Body of pancreas (tissue), 4 donors: Measurements from ENCODE around the gene MAML2. TPM values are rescaled to one million over a fixed set of nuclear protein-coding genes. Genes with fewer than 3 reads are reported as not detected.

Experiments used
- ATAC-seq: fragments of 150-250 bp; one replicate; pipeline ENCODE4 v1.9.1; 2016
- DNase-seq, 4 donors: peaks; one replicate each; pipeline ENCODE4 v3.0.0-alpha.2; 2019
- H3K27ac ChIP-seq, 4 donors: fragments of 200-600 bp; sonication (generic); 1 replicate in 3 of 4; 2 replicates in 1 of 4; pipeline versions ENCODE4 v1.5.1 to v1.6.1; 2016 to 2019; ENCODE audit warnings: mild to moderate bottlenecking in 1 of 4, mixed read lengths in 1 of 4, moderate library complexity in 1 of 4
- H3K27me3 ChIP-seq, 2 donors: fragments of 200-600 bp; sonication (generic); one replicate each; pipeline ENCODE4 v1.6.0; 2016; ENCODE audit warnings: mild to moderate bottlenecking in 1 of 2
- H3K36me3 ChIP-seq, 2 donors: fragments of 200-600 bp; sonication (generic); replicated peaks in 1 of 2; 2 replicates each; pipeline ENCODE4 v1.5.1; 2016; ENCODE audit warnings: low read depth in 2 of 2; ENCODE audit not compliant: insufficient read depth in 1 of 2
- H3K4me1 ChIP-seq: fragments of 200-600 bp; sonication (generic); one replicate; pipeline ENCODE4 v1.6.0; 2016
- H3K4me3 ChIP-seq, 2 donors: fragments of 200-600 bp; sonication (generic); 1 replicate in 1 of 2; 2 replicates in 1 of 2; pipeline ENCODE4 v1.5.1; 2016 to 2019
- H3K9me3 ChIP-seq, 3 donors: fragments of 200-600 bp; sonication (generic); 1 replicate in 2 of 3; 2 replicates in 1 of 3; pipeline ENCODE4 v1.5.1; 2016
- POLR2A ChIP-seq, 3 donors: fragments of 450-650 bp; IDR thresholded peaks; one replicate each; pipeline ENCODE4 v1.6.1; 2016; ENCODE audit warnings: antibody characterized with exemption in 3 of 3, mild to moderate bottlenecking in 2 of 3
- WGBS, 2 donors: methylation state at CpG; one replicate each; pipeline ENCODE4 v1.1.5; 2017; 5-methylcytosine and 5-hydroxymethylcytosine counted together
- intact Hi-C: fragments of 100-400 bp; cut with DNase I; formaldehyde crosslinking; loops from one replicate; pipeline ENCODE4 v1.15.1; 2023
- total RNA-seq, 2 donors: library from RNA; depleted of rRNA; stranded (reverse); fragments of >200 nt; gene quantifications; one replicate each; pipeline ENCODE4 v1.1.0, GENCODE V29; 2016
- TF ChIP-seq, protein P1 (sequence below), 7 experiments: fragments of 450-650 bp in 4 of 7; fragments of 200-600 bp in 3 of 7; sonication (generic) in 3 of 7; IDR thresholded peaks; one replicate each; pipeline ENCODE4 v1.5.1; 2016 to 2019; ENCODE audit warnings: antibody characterized with exemption in 7 of 7

Gene MAML2
- total RNA-seq, 2 donors from 2014 or later = 7.9 to 9.9 TPM

DNA sequence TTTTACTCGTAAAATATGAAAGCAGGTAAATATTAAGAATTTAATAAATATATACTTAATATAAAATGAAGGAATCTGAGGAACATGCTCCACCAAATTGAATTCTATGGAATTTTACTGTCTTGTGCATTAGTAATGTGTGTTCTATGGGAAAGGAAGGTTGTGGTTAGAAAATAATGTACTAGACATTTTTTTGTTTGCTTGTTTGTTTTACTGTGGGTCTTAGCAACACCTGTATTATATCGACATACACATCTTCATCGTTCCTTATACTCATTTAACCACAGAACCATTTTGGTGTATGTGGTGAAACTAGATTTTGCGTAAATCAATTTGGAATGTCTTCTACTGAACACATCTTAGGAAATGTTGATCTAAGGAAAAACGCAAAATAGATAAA is 304.9 kb downstream of the MAML2 start:
- Histone ChIP-seq H3K4me3 (no peak overlapping the region), H3K9me3 (no peaks in the 10 kb centered on the region), H3K27ac (no peak overlapping the region), H3K4me1 (peaks cover 4% of the 10 kb centered on the region), H3K36me3 (no peaks in the 10 kb centered on the region), H3K27me3 (no peaks in the 10 kb centered on the region)
- intact Hi-C loops = no loop called here
- ATAC-seq = no peak
- 72 to 74% methylated on average over 5 of the region's 5 CpGs for WGBS, 2 donors
- DNase-seq = no peak
- no peak for TF ChIP-seq POLR2A (IDR thresholded peaks at IDR 0.05)
- TF ChIP-seq, protein P1, sequence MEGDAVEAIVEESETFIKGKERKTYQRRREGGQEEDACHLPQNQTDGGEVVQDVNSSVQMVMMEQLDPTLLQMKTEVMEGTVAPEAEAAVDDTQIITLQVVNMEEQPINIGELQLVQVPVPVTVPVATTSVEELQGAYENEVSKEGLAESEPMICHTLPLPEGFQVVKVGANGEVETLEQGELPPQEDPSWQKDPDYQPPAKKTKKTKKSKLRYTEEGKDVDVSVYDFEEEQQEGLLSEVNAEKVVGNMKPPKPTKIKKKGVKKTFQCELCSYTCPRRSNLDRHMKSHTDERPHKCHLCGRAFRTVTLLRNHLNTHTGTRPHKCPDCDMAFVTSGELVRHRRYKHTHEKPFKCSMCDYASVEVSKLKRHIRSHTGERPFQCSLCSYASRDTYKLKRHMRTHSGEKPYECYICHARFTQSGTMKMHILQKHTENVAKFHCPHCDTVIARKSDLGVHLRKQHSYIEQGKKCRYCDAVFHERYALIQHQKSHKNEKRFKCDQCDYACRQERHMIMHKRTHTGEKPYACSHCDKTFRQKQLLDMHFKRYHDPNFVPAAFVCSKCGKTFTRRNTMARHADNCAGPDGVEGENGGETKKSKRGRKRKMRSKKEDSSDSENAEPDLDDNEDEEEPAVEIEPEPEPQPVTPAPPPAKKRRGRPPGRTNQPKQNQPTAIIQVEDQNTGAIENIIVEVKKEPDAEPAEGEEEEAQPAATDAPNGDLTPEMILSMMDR (IDR thresholded peaks at IDR 0.05) = no peak

DNA sequence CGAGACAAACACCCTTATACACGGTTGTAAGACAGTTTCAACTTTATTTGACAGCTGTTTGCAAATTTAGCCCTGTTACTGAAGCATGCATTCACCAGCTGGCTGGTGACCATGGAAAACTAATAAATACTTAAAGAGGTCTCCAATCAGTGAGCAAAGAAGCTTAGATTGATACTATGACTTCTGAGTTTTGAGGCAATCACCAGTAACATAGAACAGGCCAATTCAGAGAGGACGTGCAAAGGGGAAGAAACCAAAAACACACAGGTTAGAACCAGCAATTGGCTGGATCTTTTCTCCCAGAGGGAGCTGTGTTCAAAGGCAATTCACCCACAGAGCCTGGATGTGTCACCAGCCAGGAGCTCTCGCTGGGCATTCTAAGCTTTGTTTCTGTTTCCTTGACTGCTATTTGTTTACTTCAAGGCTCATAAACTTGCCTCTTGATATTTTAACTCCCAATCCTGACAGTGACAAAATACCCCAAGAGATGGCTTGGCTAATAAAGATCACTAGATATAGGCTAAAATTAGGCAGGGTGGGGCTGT is 305.5 kb downstream of the MAML2 start:
- no peak overlapping the region for H3K4me3 ChIP-seq
- no peak for ATAC-seq

DNA sequence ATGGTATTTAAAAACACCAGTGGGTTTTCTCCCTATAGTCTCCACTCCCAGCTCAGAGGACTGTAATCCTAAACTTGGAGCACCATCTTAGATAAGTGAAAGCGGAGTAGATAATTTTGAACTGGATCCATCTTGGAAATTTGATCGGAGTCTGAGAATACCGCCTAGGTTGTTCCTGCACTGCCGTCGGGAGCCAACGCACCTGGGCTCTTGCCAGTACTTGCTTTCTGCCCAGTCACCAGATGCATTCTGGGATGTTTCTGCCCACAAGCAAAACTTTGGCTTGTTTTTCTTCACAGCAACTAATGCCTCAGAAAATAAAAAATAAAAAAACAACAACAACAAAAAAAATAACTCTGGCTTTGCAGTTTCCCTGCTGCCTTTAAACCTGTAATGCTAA is 306.1 kb downstream of the MAML2 start:
- Histone ChIP-seq H3K4me1 (peaks cover 4% of the 10 kb centered on the region), H3K27ac (no peak overlapping the region), H3K9me3 (no peaks in the 10 kb centered on the region), H3K27me3 (no peaks in the 10 kb centered on the region), H3K36me3 (no peaks in the 10 kb centered on the region), H3K4me3 (no peak overlapping the region)
- TF ChIP-seq, protein P1 (IDR thresholded peaks at IDR 0.05) = no peak
- no peak for TF ChIP-seq POLR2A (IDR thresholded peaks at IDR 0.05)
- intact Hi-C loops = no loop called here
- WGBS, 2 donors = 63 to 76% methylated on average over 6 of the region's 6 CpGs
- DNase-seq (peak in 1 of 4 donors; percentile 17), ATAC-seq (no peak)

More for the DNA sequence above, 305.5 kb downstream of the MAML2 start:
- 45 to 57% methylated on average over 4 of the region's 4 CpGs for WGBS, 2 donors
- no peaks in the 10 kb centered on the region for H3K9me3 ChIP-seq
- H3K27ac ChIP-seq = peak overlapping the region in 2 of 4 donors; percentile 6 to 33
- TF ChIP-seq POLR2A (IDR thresholded peaks at IDR 0.05) = no peak
- DNase-seq = no peak
- no peaks in the 10 kb centered on the region for H3K27me3 ChIP-seq
- peaks cover 4% of the 10 kb centered on the region for H3K4me1 ChIP-seq
- intact Hi-C loops = no loop called here
- no peaks in the 10 kb centered on the region for H3K36me3 ChIP-seq

DNA sequence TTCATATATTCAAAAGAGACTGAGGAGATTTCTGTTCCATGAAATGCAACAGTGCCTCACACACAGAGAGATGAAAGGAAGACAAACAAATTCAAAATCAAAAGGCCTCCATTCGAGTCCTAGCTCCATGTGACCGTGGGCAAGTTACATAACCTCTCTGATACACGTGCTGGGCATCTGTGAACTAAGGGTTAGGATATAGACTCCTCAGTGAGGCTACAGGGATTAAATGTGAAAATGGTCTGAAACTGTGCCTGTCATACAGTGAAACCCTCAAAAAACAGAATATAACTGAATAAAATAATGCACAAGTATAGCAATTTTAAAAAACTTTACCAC is 307.3 kb downstream of the MAML2 start:
- 47 to 63% methylated on average over 3 of the region's 3 CpGs for WGBS, 2 donors
- H3K4me1 ChIP-seq = peaks cover 4% of the 10 kb centered on the region
- H3K27me3 ChIP-seq = no peaks in the 10 kb centered on the region
- H3K9me3 ChIP-seq = no peaks in the 10 kb centered on the region
- H3K27ac ChIP-seq = no peak overlapping the region
- no peak for ATAC-seq
- no peak overlapping the region for H3K4me3 ChIP-seq
- intact Hi-C loops = no loop called here
- TF ChIP-seq, protein P1 (IDR thresholded peaks at IDR 0.05) = no peak
- no peak for TF ChIP-seq POLR2A (IDR thresholded peaks at IDR 0.05)
- H3K36me3 ChIP-seq = no peaks in the 10 kb centered on the region
- DNase-seq = no peak

DNA sequence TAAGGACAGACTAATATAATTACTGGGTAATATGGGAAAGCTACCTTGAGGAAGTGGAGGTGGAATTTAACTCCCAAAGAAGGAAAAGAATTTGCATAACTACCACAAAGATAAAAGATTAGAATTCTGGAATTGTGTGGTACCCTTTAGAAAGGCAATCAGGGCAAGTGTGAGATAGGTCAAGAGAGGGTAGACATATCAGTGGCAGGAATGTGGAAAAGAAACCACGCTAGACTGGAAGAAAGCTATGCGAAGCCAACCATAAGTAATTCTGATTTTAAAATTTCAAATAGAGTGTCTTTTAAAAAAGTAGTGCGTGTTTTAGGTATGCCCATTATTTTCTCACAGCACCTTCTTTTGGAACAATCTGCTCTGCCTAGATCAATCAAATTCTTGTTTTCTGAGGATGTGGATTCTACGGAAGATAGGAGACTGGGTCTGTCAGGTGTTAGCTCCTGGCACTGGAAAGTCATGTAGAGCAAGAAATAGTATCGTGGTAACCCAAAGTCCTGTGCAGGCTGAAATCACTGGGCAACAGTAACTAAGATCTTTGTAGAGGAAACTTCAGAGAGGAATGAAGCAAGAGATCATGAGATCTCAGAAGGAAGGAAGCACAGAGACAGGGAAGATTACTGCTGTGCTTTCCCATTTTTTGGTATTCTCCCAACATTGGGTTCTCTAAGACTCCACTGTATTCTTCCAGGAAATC is 307.8 kb downstream of the MAML2 start:
- intact Hi-C loops = no loop called here
- 62 to 79% methylated on average over 5 of the region's 5 CpGs for WGBS, 2 donors
- Histone ChIP-seq H3K36me3 (no peaks in the 10 kb centered on the region), H3K4me1 (peaks cover 4% of the 10 kb centered on the region), H3K4me3 (no peak overlapping the region), H3K9me3 (no peaks in the 10 kb centered on the region), H3K27ac (no peak overlapping the region), H3K27me3 (no peaks in the 10 kb centered on the region)
- ATAC-seq (no peak), DNase-seq (no peak)
- TF ChIP-seq POLR2A (IDR thresholded peaks at IDR 0.05) = no peak
- TF ChIP-seq, protein P1 (IDR thresholded peaks at IDR 0.05) = no peak
